HEK293 (cell line): Measurements from ENCODE around the gene MAP3K15.

Experiments
- GLI4 ChIP-seq: fragments of 450-650 bp; formaldehyde crosslinking; IDR thresholded peaks from 2 replicates; pipeline ENCODE4 v1.5.1; 2016; ENCODE audit warnings: missing biosample characterization, missing genetic modification characterization
- IKZF3 ChIP-seq: fragments of 450-650 bp; IDR thresholded peaks from 2 replicates; pipeline ENCODE4 v1.5.0; 2018; ENCODE audit warnings: missing biosample characterization, mild to moderate bottlenecking, missing genetic modification characterization, moderate library complexity
- KLF1 ChIP-seq: fragments of 450-650 bp; formaldehyde crosslinking; IDR thresholded peaks from 2 replicates; pipeline ENCODE4 v1.5.1; 2016; ENCODE audit warnings: missing biosample characterization, missing genetic modification characterization
- OVOL3 ChIP-seq: fragments of 450-650 bp; formaldehyde crosslinking; IDR thresholded peaks from 2 replicates; pipeline ENCODE4 v1.5.1; 2016; ENCODE audit warnings: missing biosample characterization, missing genetic modification characterization
- SP3 ChIP-seq: fragments of 450-650 bp; formaldehyde crosslinking; IDR thresholded peaks from 2 replicates; pipeline ENCODE4 v1.5.1; 2016; ENCODE audit warnings: missing biosample characterization, missing genetic modification characterization
- TRIM28 ChIP-seq: IDR thresholded peaks from 2 replicates; pipeline ENCODE4 v1.6.1; 2011; ENCODE audit warnings: low read length, control low read depth, borderline replicate concordance
- ZBTB1 ChIP-seq: fragments of 450-650 bp; formaldehyde crosslinking; IDR thresholded peaks from 2 replicates; pipeline ENCODE4 v1.5.1; 2016; ENCODE audit warnings: missing biosample characterization, missing genetic modification characterization
- ZBTB20 ChIP-seq: fragments of 450-650 bp; formaldehyde crosslinking; IDR thresholded peaks from 2 replicates; pipeline ENCODE4 v1.5.1; 2016; ENCODE audit warnings: missing biosample characterization, missing genetic modification characterization
- ZFHX2 ChIP-seq: fragments of 450-650 bp; formaldehyde crosslinking; conservative IDR thresholded peaks from 2 replicates; pipeline ENCODE4 v1.5.1; 2016; ENCODE audit warnings: missing biosample characterization, missing genetic modification characterization
- ZNF202 ChIP-seq: fragments of 450-650 bp; formaldehyde crosslinking; IDR thresholded peaks from 2 replicates; pipeline ENCODE4 v1.5.1; 2016; ENCODE audit warnings: missing biosample characterization, missing genetic modification characterization, borderline replicate concordance
- ZNF214 ChIP-seq: fragments of 450-650 bp; formaldehyde crosslinking; IDR thresholded peaks from 2 replicates; pipeline ENCODE4 v1.5.1; 2017; ENCODE audit warnings: missing biosample characterization, mild to moderate bottlenecking, missing genetic modification characterization, borderline replicate concordance
- ZNF23 ChIP-seq: fragments of 450-650 bp; formaldehyde crosslinking; IDR thresholded peaks from 2 replicates; pipeline ENCODE4 v1.5.1; 2016; ENCODE audit warnings: missing biosample characterization, missing genetic modification characterization, borderline replicate concordance
- ZNF292 ChIP-seq: fragments of 450-650 bp; formaldehyde crosslinking; IDR thresholded peaks from 2 replicates; pipeline ENCODE4 v1.5.1; 2016; ENCODE audit warnings: low read depth, missing biosample characterization, missing genetic modification characterization, borderline replicate concordance
- ZNF311 ChIP-seq: fragments of 450-650 bp; formaldehyde crosslinking; IDR thresholded peaks from 2 replicates; pipeline ENCODE4 v1.5.1; 2017; ENCODE audit warnings: missing biosample characterization, missing genetic modification characterization, borderline replicate concordance
- ZNF341 ChIP-seq: fragments of 450-650 bp; formaldehyde crosslinking; IDR thresholded peaks from 2 replicates; pipeline ENCODE4; 2016; ENCODE audit warnings: low read depth, missing biosample characterization, missing genetic modification characterization
- ZNF394 ChIP-seq: fragments of 450-650 bp; formaldehyde crosslinking; IDR thresholded peaks from 2 replicates; pipeline ENCODE4 v1.5.1; 2016; ENCODE audit warnings: missing biosample characterization, missing genetic modification characterization, mild to moderate bottlenecking, moderate library complexity, borderline replicate concordance
- ZNF555 ChIP-seq: fragments of 450-650 bp; formaldehyde crosslinking; conservative IDR thresholded peaks from 2 replicates; pipeline ENCODE4 v1.5.1; 2017; ENCODE audit warnings: missing biosample characterization, mild to moderate bottlenecking, missing genetic modification characterization, inconsistent platforms
- ZNF629 ChIP-seq: fragments of 450-650 bp; formaldehyde crosslinking; IDR thresholded peaks from 2 replicates; pipeline ENCODE4 v1.5.1; 2017; ENCODE audit warnings: missing biosample characterization, missing genetic modification characterization
- TF ChIP-seq, protein P1 (sequence below): fragments of 450-650 bp; formaldehyde crosslinking; IDR thresholded peaks from 2 replicates; pipeline ENCODE4 v1.5.1; 2016; ENCODE audit warnings: missing biosample characterization, missing genetic modification characterization
- TF ChIP-seq, protein P2 (sequence below): fragments of 450-650 bp; formaldehyde crosslinking; IDR thresholded peaks from 2 replicates; pipeline ENCODE4 v1.5.1; 2017; ENCODE audit warnings: missing biosample characterization, missing genetic modification characterization
- TF ChIP-seq, protein P3 (sequence below): fragments of 450-650 bp; formaldehyde crosslinking; IDR thresholded peaks from 2 replicates; pipeline ENCODE4 v1.5.1; 2016; ENCODE audit warnings: missing biosample characterization, missing genetic modification characterization
- TF ChIP-seq, protein P4 (sequence below): fragments of 450-650 bp; formaldehyde crosslinking; IDR thresholded peaks from 2 replicates; pipeline ENCODE4 v1.5.1; 2016; ENCODE audit warnings: missing biosample characterization, missing genetic modification characterization, borderline replicate concordance
- TF ChIP-seq, protein P5 (sequence below): fragments of 450-650 bp; IDR thresholded peaks from 2 replicates; pipeline ENCODE4 v1.5.1; 2018; ENCODE audit warnings: missing biosample characterization, mild to moderate bottlenecking, missing genetic modification characterization
- TF ChIP-seq, protein P6 (sequence below): fragments of 450-650 bp; formaldehyde crosslinking; IDR thresholded peaks from 2 replicates; pipeline ENCODE4 v1.5.1; 2016; ENCODE audit warnings: missing biosample characterization, missing genetic modification characterization

The MAP3K15 gene

DNA sequence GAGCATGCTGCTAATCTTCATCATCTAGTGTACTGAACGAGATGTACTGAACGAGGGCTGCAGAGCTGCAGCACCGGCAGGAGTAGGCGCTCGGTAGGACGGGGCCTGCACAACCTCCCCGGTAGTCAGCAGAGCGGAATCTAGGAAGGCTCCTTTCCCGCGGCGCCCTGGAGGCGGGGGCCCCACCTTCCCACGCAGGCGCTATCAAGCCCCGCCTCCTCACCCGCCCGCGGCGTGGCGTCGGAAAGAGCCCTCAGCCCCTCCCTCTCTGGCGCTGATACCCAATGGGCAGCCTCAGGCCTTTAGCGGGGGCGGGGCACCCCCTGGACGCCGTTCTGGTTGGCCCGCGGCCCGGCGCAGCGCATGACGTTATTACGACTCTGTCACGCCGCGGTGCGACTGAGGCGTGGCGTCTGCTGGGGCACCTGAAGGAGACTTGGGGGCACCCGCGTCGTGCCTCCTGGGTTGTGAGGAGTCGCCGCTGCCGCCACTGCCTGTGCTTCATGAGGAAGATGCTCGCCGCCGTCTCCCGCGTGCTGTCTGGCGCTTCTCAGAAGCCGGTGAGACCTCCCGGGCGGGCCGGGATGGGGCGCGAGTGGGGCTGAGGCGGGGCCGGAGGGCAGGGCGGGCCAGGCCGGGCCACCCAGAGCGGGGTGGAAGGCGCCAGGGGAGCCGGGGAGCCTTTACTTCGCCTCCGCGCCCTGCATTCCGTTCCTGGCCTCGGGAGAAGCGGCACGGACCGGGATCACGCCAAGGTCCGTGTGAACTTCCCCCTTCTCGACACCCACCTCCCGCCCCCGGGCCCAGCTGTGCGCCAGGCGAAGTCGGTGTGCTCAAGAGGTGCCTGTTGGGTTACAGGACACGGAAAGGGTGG lies 171.5 kb downstream of the MAP3K15 start, which contains the start of gene PDHA1 (continued):
- TF ChIP-seq, protein P1, sequence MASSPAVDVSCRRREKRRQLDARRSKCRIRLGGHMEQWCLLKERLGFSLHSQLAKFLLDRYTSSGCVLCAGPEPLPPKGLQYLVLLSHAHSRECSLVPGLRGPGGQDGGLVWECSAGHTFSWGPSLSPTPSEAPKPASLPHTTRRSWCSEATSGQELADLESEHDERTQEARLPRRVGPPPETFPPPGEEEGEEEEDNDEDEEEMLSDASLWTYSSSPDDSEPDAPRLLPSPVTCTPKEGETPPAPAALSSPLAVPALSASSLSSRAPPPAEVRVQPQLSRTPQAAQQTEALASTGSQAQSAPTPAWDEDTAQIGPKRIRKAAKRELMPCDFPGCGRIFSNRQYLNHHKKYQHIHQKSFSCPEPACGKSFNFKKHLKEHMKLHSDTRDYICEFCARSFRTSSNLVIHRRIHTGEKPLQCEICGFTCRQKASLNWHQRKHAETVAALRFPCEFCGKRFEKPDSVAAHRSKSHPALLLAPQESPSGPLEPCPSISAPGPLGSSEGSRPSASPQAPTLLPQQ (tag by site-specific recombination) = peak; percentile 78; the same call in 1 of the 2 replicates
- TF ChIP-seq SP3 = peak; percentile 89
- peak; percentile 96 for TF ChIP-seq ZFHX2 (tag by site-specific recombination)
- TF ChIP-seq GLI4 (tag by site-specific recombination) = no peak
- TF ChIP-seq ZNF629 (tag by site-specific recombination) = peak; percentile 96
- TF ChIP-seq ZBTB1 (tag by site-specific recombination) = no peak
- peak; percentile 60; the same call in 1 of the 2 replicates for TF ChIP-seq ZNF394 (tag by site-specific recombination)
- no peak for TF ChIP-seq ZNF341 (tag by site-specific recombination)
- no peak for TF ChIP-seq ZNF555
- no peak for TF ChIP-seq ZNF311
- TF ChIP-seq, protein P2, sequence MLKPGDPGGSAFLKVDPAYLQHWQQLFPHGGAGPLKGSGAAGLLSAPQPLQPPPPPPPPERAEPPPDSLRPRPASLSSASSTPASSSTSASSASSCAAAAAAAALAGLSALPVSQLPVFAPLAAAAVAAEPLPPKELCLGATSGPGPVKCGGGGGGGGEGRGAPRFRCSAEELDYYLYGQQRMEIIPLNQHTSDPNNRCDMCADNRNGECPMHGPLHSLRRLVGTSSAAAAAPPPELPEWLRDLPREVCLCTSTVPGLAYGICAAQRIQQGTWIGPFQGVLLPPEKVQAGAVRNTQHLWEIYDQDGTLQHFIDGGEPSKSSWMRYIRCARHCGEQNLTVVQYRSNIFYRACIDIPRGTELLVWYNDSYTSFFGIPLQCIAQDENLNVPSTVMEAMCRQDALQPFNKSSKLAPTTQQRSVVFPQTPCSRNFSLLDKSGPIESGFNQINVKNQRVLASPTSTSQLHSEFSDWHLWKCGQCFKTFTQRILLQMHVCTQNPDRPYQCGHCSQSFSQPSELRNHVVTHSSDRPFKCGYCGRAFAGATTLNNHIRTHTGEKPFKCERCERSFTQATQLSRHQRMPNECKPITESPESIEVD (tag by site-specific recombination) = no peak
- TF ChIP-seq, protein P3, sequence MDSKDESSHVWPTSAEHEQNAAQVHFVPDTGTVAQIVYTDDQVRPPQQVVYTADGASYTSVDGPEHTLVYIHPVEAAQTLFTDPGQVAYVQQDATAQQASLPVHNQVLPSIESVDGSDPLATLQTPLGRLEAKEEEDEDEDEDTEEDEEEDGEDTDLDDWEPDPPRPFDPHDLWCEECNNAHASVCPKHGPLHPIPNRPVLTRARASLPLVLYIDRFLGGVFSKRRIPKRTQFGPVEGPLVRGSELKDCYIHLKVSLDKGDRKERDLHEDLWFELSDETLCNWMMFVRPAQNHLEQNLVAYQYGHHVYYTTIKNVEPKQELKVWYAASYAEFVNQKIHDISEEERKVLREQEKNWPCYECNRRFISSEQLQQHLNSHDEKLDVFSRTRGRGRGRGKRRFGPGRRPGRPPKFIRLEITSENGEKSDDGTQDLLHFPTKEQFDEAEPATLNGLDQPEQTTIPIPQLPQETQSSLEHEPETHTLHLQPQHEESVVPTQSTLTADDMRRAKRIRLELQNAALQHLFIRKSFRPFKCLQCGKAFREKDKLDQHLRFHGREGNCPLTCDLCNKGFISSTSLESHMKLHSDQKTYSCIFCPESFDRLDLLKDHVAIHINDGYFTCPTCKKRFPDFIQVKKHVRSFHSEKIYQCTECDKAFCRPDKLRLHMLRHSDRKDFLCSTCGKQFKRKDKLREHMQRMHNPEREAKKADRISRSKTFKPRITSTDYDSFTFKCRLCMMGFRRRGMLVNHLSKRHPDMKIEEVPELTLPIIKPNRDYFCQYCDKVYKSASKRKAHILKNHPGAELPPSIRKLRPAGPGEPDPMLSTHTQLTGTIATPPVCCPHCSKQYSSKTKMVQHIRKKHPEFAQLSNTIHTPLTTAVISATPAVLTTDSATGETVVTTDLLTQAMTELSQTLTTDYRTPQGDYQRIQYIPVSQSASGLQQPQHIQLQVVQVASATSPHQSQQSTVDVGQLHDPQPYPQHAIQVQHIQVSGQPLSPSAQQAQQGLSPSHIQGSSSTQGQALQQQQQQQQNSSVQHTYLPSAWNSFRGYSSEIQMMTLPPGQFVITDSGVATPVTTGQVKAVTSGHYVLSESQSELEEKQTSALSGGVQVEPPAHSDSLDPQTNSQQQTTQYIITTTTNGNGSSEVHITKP (tag by site-specific recombination) = peak; percentile 21; the same call in 1 of the 2 replicates
- no peak for TF ChIP-seq ZNF214 (tag by site-specific recombination)
- TF ChIP-seq ZNF292 = no peak
- peak; percentile 84 for TF ChIP-seq IKZF3
- TF ChIP-seq, protein P4, sequence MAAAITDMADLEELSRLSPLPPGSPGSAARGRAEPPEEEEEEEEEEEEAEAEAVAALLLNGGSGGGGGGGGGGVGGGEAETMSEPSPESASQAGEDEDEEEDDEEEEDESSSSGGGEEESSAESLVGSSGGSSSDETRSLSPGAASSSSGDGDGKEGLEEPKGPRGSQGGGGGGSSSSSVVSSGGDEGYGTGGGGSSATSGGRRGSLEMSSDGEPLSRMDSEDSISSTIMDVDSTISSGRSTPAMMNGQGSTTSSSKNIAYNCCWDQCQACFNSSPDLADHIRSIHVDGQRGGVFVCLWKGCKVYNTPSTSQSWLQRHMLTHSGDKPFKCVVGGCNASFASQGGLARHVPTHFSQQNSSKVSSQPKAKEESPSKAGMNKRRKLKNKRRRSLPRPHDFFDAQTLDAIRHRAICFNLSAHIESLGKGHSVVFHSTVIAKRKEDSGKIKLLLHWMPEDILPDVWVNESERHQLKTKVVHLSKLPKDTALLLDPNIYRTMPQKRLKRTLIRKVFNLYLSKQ (tag by site-specific recombination) = no peak
- no peak for TF ChIP-seq ZNF202
- TF ChIP-seq KLF1 (tag by site-specific recombination) = peak; percentile 59
- TF ChIP-seq, protein P5, sequence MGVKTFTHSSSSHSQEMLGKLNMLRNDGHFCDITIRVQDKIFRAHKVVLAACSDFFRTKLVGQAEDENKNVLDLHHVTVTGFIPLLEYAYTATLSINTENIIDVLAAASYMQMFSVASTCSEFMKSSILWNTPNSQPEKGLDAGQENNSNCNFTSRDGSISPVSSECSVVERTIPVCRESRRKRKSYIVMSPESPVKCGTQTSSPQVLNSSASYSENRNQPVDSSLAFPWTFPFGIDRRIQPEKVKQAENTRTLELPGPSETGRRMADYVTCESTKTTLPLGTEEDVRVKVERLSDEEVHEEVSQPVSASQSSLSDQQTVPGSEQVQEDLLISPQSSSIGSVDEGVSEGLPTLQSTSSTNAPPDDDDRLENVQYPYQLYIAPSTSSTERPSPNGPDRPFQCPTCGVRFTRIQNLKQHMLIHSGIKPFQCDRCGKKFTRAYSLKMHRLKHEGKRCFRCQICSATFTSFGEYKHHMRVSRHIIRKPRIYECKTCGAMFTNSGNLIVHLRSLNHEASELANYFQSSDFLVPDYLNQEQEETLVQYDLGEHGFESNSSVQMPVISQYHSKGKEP (tag by site-specific recombination) = no peak
- TF ChIP-seq, protein P6, sequence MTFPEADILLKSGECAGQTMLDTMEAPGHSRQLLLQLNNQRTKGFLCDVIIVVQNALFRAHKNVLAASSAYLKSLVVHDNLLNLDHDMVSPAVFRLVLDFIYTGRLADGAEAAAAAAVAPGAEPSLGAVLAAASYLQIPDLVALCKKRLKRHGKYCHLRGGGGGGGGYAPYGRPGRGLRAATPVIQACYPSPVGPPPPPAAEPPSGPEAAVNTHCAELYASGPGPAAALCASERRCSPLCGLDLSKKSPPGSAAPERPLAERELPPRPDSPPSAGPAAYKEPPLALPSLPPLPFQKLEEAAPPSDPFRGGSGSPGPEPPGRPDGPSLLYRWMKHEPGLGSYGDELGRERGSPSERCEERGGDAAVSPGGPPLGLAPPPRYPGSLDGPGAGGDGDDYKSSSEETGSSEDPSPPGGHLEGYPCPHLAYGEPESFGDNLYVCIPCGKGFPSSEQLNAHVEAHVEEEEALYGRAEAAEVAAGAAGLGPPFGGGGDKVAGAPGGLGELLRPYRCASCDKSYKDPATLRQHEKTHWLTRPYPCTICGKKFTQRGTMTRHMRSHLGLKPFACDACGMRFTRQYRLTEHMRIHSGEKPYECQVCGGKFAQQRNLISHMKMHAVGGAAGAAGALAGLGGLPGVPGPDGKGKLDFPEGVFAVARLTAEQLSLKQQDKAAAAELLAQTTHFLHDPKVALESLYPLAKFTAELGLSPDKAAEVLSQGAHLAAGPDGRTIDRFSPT (tag by site-specific recombination) = peak; percentile 75; the same call in 1 of the 2 replicates
- no peak for TF ChIP-seq ZNF23 (tag by site-specific recombination)
- TF ChIP-seq TRIM28 = no peak
- no peak for TF ChIP-seq OVOL3 (tag by site-specific recombination)
- peak; percentile 72; the same call in 1 of the 2 replicates for TF ChIP-seq ZBTB20 (tag by site-specific recombination)
